ENCODE results near the gene PCDH9. TPM values are rescaled to one million over a fixed set of nuclear protein-coding genes. Genes with fewer than 3 reads are reported as not detected.

Gene PCDH9
- total RNA-seq, 1 experiment from 2014 or later, result 10.1 TPM

GRCh38 chr13:67158903-67159302, 71.2 kb downstream of the PCDH9 start:
- no TSS peak for BruUV-seq (replicated peaks)
- H3K27ac Mint-ChIP-seq (ENCODE audit: low read depth, unreplicated experiment), result no peak overlapping the region
- intact Hi-C loops (cut with micrococcal nuclease), result no loop called here
- ChIA-PET POLR2A (no interaction called here), CTCF (no interaction called here)
- H3K9me3 Mint-ChIP-seq (ENCODE audit: unreplicated experiment), result no peaks in the 10 kb centered on the region
- H3K4me1 Mint-ChIP-seq (ENCODE audit: insufficient read depth, unreplicated experiment), result no peaks in the 10 kb centered on the region
- no peaks in the 10 kb centered on the region for H3K27me3 Mint-ChIP-seq (ENCODE audit: insufficient read depth, unreplicated experiment)
- DNase-seq (ENCODE audit: unreplicated experiment), result no peak
- no peaks in the 10 kb centered on the region for H3K36me3 Mint-ChIP-seq (ENCODE audit: insufficient read depth, unreplicated experiment)
- H3K4me3 Mint-ChIP-seq (ENCODE audit: unreplicated experiment), result no peak overlapping the region
- no peak for TF ChIP-seq CTCF (IDR thresholded peaks at IDR 0.05; ENCODE audit: unreplicated experiment)

GRCh38 chr13:67156723-67157060, 73.4 kb downstream of the PCDH9 start:
- no peaks in the 10 kb centered on the region for H3K4me1 Mint-ChIP-seq (ENCODE audit: insufficient read depth, unreplicated experiment)
- no peak for DNase-seq (ENCODE audit: unreplicated experiment)
- H3K36me3 Mint-ChIP-seq (ENCODE audit: insufficient read depth, unreplicated experiment), result no peaks in the 10 kb centered on the region
- no peak for TF ChIP-seq CTCF (IDR thresholded peaks at IDR 0.05; ENCODE audit: unreplicated experiment)
- no peaks in the 10 kb centered on the region for H3K9me3 Mint-ChIP-seq (ENCODE audit: unreplicated experiment)
- POLR2A ChIA-PET, result interaction anchor here (0.6 kb wide), 1 partner anchor 50 kb away, joined by 3 read pairs; no protein-coding TSS in a partner anchor
- CTCF ChIA-PET, result no interaction called here
- no peak overlapping the region for H3K27ac Mint-ChIP-seq (ENCODE audit: low read depth, unreplicated experiment)
- intact Hi-C loops (cut with micrococcal nuclease), result no loop called here
- H3K27me3 Mint-ChIP-seq (ENCODE audit: insufficient read depth, unreplicated experiment), result no peaks in the 10 kb centered on the region
- no TSS peak for BruUV-seq (replicated peaks)
- H3K4me3 Mint-ChIP-seq (ENCODE audit: unreplicated experiment), result no peak overlapping the region

- Mint-ChIP-seq H3K9me3 (ENCODE audit: unreplicated experiment) (no peaks in the 10 kb centered on the region), H3K27me3 (ENCODE audit: insufficient read depth, unreplicated experiment) (no peaks in the 10 kb centered on the region), H3K4me3 (ENCODE audit: unreplicated experiment) (no peak overlapping the region), H3K27ac (ENCODE audit: low read depth, unreplicated experiment) (no peak overlapping the region), H3K4me1 (ENCODE audit: insufficient read depth, unreplicated experiment) (no peaks in the 10 kb centered on the region), H3K36me3 (ENCODE audit: insufficient read depth, unreplicated experiment) (no peaks in the 10 kb centered on the region)
- BruUV-seq (replicated peaks), result no TSS peak
- no peak for DNase-seq (ENCODE audit: unreplicated experiment)
- intact Hi-C loops (cut with micrococcal nuclease), result no loop called here
- POLR2A ChIA-PET, result interaction anchor here (0.6 kb wide), 1 partner anchor 51 kb away, joined by 3 read pairs; no protein-coding TSS in a partner anchor
- no peak for TF ChIP-seq CTCF (IDR thresholded peaks at IDR 0.05; ENCODE audit: unreplicated experiment)
- CTCF ChIA-PET, result no interaction called here
Observed at GRCh38 chr13:67155898-67156722, 74.0 kb downstream of the PCDH9 start.

GRCh38 chr13:67152085-67152484, 78.1 kb downstream of the PCDH9 start:
- ChIA-PET CTCF (no interaction called here), POLR2A (interaction anchor here (1.5 kb wide), 1 partner anchor 11 kb away, joined by 4 read pairs; no protein-coding TSS in a partner anchor)
- H3K9me3 Mint-ChIP-seq (ENCODE audit: unreplicated experiment), result no peaks in the 10 kb centered on the region
- intact Hi-C loops (cut with micrococcal nuclease), result no loop called here
- no TSS peak for BruUV-seq (replicated peaks)
- H3K4me3 Mint-ChIP-seq (ENCODE audit: unreplicated experiment), result no peak overlapping the region
- no peaks in the 10 kb centered on the region for H3K27me3 Mint-ChIP-seq (ENCODE audit: insufficient read depth, unreplicated experiment)
- peaks cover 15% of the 10 kb centered on the region for H3K4me1 Mint-ChIP-seq (ENCODE audit: insufficient read depth, unreplicated experiment)
- H3K36me3 Mint-ChIP-seq (ENCODE audit: insufficient read depth, unreplicated experiment), result no peaks in the 10 kb centered on the region
- TF ChIP-seq CTCF (IDR thresholded peaks at IDR 0.05; ENCODE audit: unreplicated experiment), result no peak
- no peak overlapping the region for H3K27ac Mint-ChIP-seq (ENCODE audit: low read depth, unreplicated experiment)
- no peak for DNase-seq (ENCODE audit: unreplicated experiment)

All from MCF 10A (cell line).